Kidney (tissue), 14 donors: ENCODE results near the gene SLC44A3. TPM values are rescaled to one million over a fixed set of nuclear protein-coding genes. Genes with fewer than 3 reads are reported as not detected.

ENCODE experiments used
- DNase-seq, 5 donors: peaks; one replicate each; pipeline ENCODE4 v3.0.0-alpha.2; 2013 to 2020
- FAIRE-seq: peaks from 2 replicates; lab custom pipeline; 2012; peaks lifted over from hg19 to GRCh38; lab: Jason Lieb, UNC
- H3K27ac ChIP-seq, 2 donors: one replicate each; pipeline ENCODE4 v1.7.0; 2013; ENCODE audit warnings: low read depth in 2 of 2, low read length in 2 of 2, inconsistent platforms in 1 of 2
- H3K27me3 ChIP-seq: one replicate; pipeline ENCODE4 v1.7.1; 2013; ENCODE audit warnings: low read length, inconsistent platforms; ENCODE audit not compliant: control insufficient read depth, insufficient read depth
- H3K36me3 ChIP-seq, 3 donors: one replicate each; pipeline versions ENCODE4 v1.7.0 to v1.7.1; 2013; ENCODE audit warnings: low read length in 3 of 3, control low read depth in 1 of 3, inconsistent platforms in 1 of 3; ENCODE audit not compliant: insufficient read depth in 3 of 3, control insufficient read depth in 2 of 3
- H3K4me1 ChIP-seq, 3 donors: one replicate each; pipeline versions ENCODE4 v1.7.0 to v1.7.1; 2013; ENCODE audit warnings: low read length in 3 of 3, inconsistent platforms in 1 of 3, low read depth in 1 of 3; ENCODE audit not compliant: control insufficient read depth in 2 of 3, insufficient read depth in 2 of 3
- H3K4me3 ChIP-seq, 3 donors: one replicate each; pipeline versions ENCODE4 v1.7.0 to v1.8.1; 2013; ENCODE audit warnings: low read length in 3 of 3, control low read depth in 1 of 3, inconsistent platforms in 1 of 3
- H3K9ac ChIP-seq, 3 donors: one replicate each; pipeline versions ENCODE4 v1.7.0 to v1.7.1; 2013; ENCODE audit warnings: low read length in 3 of 3, control low read depth in 1 of 3, inconsistent platforms in 1 of 3
- H3K9me3 ChIP-seq, 3 donors: one replicate each; pipeline versions ENCODE4 v1.7.0 to v1.7.1; 2013; ENCODE audit warnings: low read length in 3 of 3, control low read depth in 1 of 3, inconsistent platforms in 1 of 3; ENCODE audit not compliant: control insufficient read depth in 2 of 3, insufficient read depth in 1 of 3
- intact Hi-C: fragments of 100-400 bp; cut with DNase I; formaldehyde crosslinking; loops from one replicate; pipeline ENCODE4 v1.11.1; 2022
- polyA plus RNA-seq: library from polyadenylated mRNA; stranded (reverse); fragments of 350-450 nt; fragmentation: Illumina TruSeq; extraction: RNeasy Lipid Tissue Mini Kit (QIAGEN cat#74804); gene quantifications from one replicate; pipeline ENCODE4 v1.2.3, GENCODE V29; 2014; ENCODE audit warnings: low read depth, low replicate concordance; ENCODE audit not compliant: insufficient read depth
- total RNA-seq: library from RNA; stranded (reverse); fragmentation: NEBNext Ultra II Directional; extraction: Animal tissue kit (Norgen Biotek cat#: 25700); gene quantifications from one replicate; pipeline ENCODE4 v1.2.1, GENCODE V29; 2021
- TF ChIP-seq, protein P1 (sequence below): IDR thresholded peaks from 3 replicates; pipeline ENCODE4 v1.5.1; 2012; ENCODE audit warnings: mild to moderate bottlenecking, moderate library complexity, borderline replicate concordance; ENCODE audit not compliant: insufficient read depth; ENCODE audit errors: extremely low read depth
- donor health status: control.
- donor health status: control.
- donor health status: control.
- donor health status: control.
- donor health status: control.
- donor health status: DM: yes; HTN: yes; CAD: no.
- donor health status: Normal renal cell carcinoma (clear cell type).

Gene SLC44A3
- total and polyA plus RNA-seq, 2 donors from 2014 or later = 35.2 to 49.6 TPM

DNA sequence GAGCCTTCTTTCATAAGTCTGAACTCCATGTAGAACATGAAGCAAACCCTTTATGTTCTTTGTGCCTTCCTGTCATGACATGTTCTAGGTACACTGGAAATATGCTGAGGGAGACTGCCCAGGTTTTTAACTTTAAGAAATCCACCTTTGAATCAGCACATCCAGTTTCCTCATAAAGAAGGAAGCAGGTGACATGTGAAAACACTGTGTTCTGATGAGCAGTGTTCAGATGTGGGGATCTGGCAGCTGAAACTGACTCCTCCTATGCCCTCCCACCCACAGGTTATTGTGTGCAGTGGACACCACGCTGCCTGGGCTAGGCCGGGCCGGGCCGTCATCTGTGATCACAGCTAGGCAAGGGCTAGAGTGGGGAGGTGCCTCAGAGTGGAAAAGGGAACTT is 55.6 kb downstream of the SLC44A3 start:
- no peak for FAIRE-seq
- Histone ChIP-seq H3K4me1 (no peaks in the 10 kb centered on the region), H3K4me3 (no peak overlapping the region), H3K27me3 (no peaks in the 10 kb centered on the region), H3K9me3 (no peaks in the 10 kb centered on the region), H3K9ac (no peak overlapping the region), H3K27ac (no peak overlapping the region), H3K36me3 (peaks cover 0 to 26% (median 2%) of the 10 kb centered on the region in 3 donors)
- TF ChIP-seq, protein P1, sequence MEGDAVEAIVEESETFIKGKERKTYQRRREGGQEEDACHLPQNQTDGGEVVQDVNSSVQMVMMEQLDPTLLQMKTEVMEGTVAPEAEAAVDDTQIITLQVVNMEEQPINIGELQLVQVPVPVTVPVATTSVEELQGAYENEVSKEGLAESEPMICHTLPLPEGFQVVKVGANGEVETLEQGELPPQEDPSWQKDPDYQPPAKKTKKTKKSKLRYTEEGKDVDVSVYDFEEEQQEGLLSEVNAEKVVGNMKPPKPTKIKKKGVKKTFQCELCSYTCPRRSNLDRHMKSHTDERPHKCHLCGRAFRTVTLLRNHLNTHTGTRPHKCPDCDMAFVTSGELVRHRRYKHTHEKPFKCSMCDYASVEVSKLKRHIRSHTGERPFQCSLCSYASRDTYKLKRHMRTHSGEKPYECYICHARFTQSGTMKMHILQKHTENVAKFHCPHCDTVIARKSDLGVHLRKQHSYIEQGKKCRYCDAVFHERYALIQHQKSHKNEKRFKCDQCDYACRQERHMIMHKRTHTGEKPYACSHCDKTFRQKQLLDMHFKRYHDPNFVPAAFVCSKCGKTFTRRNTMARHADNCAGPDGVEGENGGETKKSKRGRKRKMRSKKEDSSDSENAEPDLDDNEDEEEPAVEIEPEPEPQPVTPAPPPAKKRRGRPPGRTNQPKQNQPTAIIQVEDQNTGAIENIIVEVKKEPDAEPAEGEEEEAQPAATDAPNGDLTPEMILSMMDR = no peak
- DNase-seq = no peak
- intact Hi-C loops = no loop called here

DNA sequence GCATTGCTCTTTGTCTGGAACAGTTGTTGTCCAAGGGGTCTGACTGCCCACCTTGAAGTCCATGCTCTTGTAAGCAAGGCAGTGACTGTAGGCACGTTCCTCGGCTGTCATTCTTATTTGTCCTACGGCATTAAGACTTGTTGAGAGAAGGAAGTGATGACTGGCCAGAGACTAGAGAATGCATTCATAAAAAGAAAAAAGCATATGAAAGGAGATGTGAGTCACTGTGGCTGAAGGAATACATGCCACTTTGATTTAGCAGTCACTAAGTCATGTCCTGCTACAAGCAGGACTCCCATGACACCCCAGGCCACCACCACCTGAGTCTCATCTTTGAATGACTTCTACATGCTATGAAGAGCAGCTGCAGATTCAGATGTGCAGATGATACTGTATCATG is 56.2 kb downstream of the SLC44A3 start:
- no peak for DNase-seq
- intact Hi-C loops = no loop called here
- H3K9me3 ChIP-seq = no peaks in the 10 kb centered on the region
- H3K27me3 ChIP-seq = no peaks in the 10 kb centered on the region
- FAIRE-seq = no peak
- no peak overlapping the region for H3K9ac ChIP-seq
- TF ChIP-seq, protein P1 = no peak
- no peaks in the 10 kb centered on the region for H3K4me1 ChIP-seq
- H3K4me3 ChIP-seq = no peak overlapping the region
- no peak overlapping the region for H3K27ac ChIP-seq
- H3K36me3 ChIP-seq = peaks cover 0 to 22% (median under 1%) of the 10 kb centered on the region in 3 donors

DNA sequence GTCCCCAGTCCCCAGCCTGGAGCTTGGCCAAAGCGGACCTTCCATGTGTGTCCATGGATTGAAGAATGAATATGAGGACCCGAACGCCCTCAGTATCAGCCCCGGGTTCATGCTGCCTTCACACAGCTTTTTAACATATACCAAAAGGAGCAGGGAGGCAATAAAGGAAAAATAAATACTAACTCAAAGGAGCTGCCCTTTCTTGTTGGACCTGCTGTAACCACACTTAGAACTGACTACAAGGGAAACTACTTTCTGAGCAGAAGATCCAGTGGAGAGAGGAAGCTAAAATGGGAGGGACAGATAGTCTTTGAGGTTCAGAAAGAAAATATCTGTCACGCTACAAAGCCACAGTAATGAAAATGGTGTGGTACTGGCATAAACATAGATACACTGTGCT is 58.2 kb downstream of the SLC44A3 start:
- Histone ChIP-seq H3K9ac (no peak overlapping the region), H3K27ac (no peak overlapping the region), H3K4me1 (peaks cover under 1 to 4% (median 1%) of the 10 kb centered on the region in 3 donors), H3K9me3 (no peaks in the 10 kb centered on the region), H3K36me3 (peaks cover 0 to 13% (median 0%) of the 10 kb centered on the region in 3 donors), H3K4me3 (no peak overlapping the region), H3K27me3 (no peaks in the 10 kb centered on the region)
- DNase-seq = no peak
- TF ChIP-seq, protein P1 = no peak
- no peak for FAIRE-seq
- intact Hi-C loops = no loop called here

DNA sequence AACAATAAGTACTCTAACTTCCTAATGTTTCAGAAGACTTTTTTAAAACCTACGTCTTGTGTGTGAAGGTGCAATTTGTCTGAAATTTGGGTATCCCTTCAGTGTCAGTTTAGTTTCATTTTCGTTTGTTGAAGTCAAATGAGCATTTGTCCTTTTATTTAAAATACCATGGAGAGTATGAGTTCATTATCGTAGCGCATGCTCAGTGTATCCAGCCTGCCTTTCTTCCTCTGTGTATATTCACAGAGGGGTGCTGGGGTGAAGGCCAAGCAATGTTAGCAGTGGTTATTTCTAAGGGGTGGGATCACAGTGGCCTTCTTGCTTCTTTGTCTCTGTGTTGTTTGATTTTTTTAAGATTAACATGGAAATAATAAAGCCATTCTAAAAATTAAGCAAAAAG is 63.5 kb downstream of the SLC44A3 start:
- peaks cover 3 to 19% (median 6%) of the 10 kb centered on the region in 3 donors for H3K4me1 ChIP-seq
- H3K9me3 ChIP-seq = no peaks in the 10 kb centered on the region
- peak overlapping the region; percentile 16 to 37 (median 20) for H3K4me3 ChIP-seq
- H3K9ac ChIP-seq = peak overlapping the region in 1 of 3 donors; percentile 62
- FAIRE-seq (no peak), DNase-seq (peak in 1 of 5 donors; percentile 62)
- no peaks in the 10 kb centered on the region for H3K27me3 ChIP-seq
- no peaks in the 10 kb centered on the region for H3K36me3 ChIP-seq
- TF ChIP-seq, protein P1 = no peak
- intact Hi-C loops = no loop called here
- H3K27ac ChIP-seq = peak overlapping the region; percentile 66 to 74
